ENCODE results near the gene SLC25A12. TPM values are rescaled to one million over a fixed set of nuclear protein-coding genes. Genes with fewer than 3 reads are reported as not detected.

The SLC25A12 gene
- total RNA-seq, 5 donors from 2014 or later (not counting 1 experiment from before 2014, with no cell fraction given), result 11.7 to 19.0 (median 13.3) TPM

DNA sequence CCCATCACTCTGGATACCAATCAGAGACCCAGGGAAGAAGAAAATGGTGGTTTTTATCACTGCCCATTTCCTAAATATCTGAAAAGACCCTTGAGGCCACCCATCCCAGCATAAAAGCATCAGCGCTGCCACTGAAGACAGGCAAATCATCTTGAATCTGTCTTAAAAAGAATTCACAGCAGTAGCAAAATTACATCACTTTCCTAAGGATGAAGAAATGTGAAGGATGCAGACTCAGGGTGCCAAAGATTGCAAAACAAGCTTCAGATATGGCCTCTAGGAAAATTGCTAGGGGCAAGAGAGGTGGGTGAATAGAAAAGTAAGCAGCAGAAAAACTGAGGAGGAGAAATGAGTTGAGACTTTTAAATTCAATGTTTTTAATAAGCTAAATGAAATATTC, 70.0 kb downstream of the SLC25A12 start:
- Histone ChIP-seq H3K9me3 (no peaks in the 10 kb centered on the region), H3K4me3 (ENCODE audit: control insufficient read depth in 1 of 2, extremely low read depth in 1 of 2, low read length in 1 of 2) (no peak overlapping the region), H3K4me1 (ENCODE audit: control insufficient read depth in 1 of 2, extremely low read depth in 1 of 2, insufficient read depth in 2 of 2, low read length in 2 of 2) (no peaks in the 10 kb centered on the region), H3K27me3 (replicated peaks in 1 of 2; ENCODE audit: control insufficient read depth in 2 of 2, extremely low read depth in 1 of 2, insufficient read depth in 2 of 2, low read length in 1 of 2) (no peaks in the 10 kb centered on the region), H3K36me3 (ENCODE audit: control insufficient read depth in 2 of 2, extremely low read depth in 1 of 2, insufficient read depth in 1 of 2, low read length in 1 of 2) (peaks cover 6 to 18% of the 10 kb centered on the region in 2 donors), H3K27ac (ENCODE audit: low read length) (no peak overlapping the region)
- no peaks in the 10 kb centered on the region for H3K9me3 Mint-ChIP-seq
- H3K4me3 Mint-ChIP-seq, result no peak overlapping the region
- H3K36me3 Mint-ChIP-seq, result peaks cover 47% of the 10 kb centered on the region
- no peak for ATAC-seq (replicated peaks in 1 of 4)
- H3K27ac Mint-ChIP-seq, result no peak overlapping the region
- no peak for DNase-seq
- no peaks in the 10 kb centered on the region for H3K4me1 Mint-ChIP-seq
- H3K27me3 Mint-ChIP-seq, result no peaks in the 10 kb centered on the region
- ChIA-PET CTCF (no interaction called here), POLR2A (no interaction called here)
- no CpG with 5 or more reads among the region's 1 CpG for WGBS (ENCODE audit: insufficient coverage)

DNA sequence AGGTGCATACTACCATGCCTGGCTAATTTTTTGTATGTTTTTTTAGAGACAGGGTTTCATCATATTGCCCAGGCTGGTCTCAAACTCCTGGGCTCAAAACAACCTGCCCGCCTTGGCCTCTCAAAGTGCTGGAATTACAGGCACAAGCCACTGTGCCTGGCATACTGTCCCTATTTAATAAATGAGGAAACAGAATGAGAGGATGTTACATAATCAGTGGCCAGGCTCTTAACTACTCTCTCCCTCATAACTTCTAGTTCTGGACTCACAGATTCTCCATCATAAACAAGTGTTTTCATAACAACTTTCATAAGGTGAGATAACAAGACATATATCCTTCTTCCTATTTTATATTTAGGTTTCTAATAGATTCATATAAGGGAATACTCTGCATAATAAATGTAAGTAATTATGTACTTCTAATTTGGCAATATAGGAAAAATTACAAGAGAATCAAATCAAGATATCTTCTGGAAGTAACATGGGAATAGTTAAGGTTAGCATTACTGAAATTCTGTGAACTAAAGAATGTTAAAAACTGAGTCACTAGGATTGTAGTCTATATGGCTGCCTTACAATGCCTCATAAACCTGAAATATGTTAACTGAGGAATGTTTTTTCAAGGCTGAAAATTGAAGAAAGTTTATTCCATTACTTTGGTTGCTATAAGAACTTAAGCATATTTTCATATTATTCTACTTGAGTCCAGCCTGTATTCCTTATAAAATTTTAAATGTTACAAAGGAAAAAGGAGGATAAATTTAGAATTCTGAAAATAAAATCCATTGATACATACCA, 71.3 kb downstream of the SLC25A12 start:
- POLR2A ChIA-PET, result no interaction called here
- H3K27me3 Mint-ChIP-seq, result no peaks in the 10 kb centered on the region
- H3K36me3 Mint-ChIP-seq, result peaks cover 37% of the 10 kb centered on the region

DNA sequence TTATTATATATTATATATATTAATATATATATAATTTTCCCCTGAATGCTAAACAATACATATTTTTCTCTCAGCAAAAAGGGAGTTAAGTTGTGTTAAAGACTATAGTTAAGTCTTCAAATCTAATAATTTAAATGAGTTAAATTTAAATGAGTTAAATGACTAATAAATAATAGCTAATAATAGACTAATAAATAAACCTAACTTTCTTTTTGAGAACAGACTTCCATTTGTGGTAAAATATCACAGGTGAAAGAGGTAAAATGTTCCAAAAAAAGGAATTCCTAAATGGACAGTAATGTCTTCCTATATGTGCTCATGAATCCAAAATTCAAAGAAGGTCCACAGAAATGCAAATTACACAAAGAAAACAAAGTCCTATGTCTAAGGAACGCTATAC, 74.6 kb downstream of the SLC25A12 start:
- no peak for ATAC-seq (replicated peaks in 1 of 4)
- H3K4me1 Mint-ChIP-seq, result no peaks in the 10 kb centered on the region
- Histone ChIP-seq H3K27ac (ENCODE audit: low read length) (no peak overlapping the region), H3K36me3 (ENCODE audit: control insufficient read depth in 2 of 2, extremely low read depth in 1 of 2, insufficient read depth in 1 of 2, low read length in 1 of 2) (peaks cover 0 to 8% of the 10 kb centered on the region in 2 donors), H3K4me1 (ENCODE audit: control insufficient read depth in 1 of 2, extremely low read depth in 1 of 2, insufficient read depth in 2 of 2, low read length in 2 of 2) (no peaks in the 10 kb centered on the region), H3K9me3 (no peaks in the 10 kb centered on the region), H3K4me3 (ENCODE audit: control insufficient read depth in 1 of 2, extremely low read depth in 1 of 2, low read length in 1 of 2) (no peak overlapping the region), H3K27me3 (replicated peaks in 1 of 2; ENCODE audit: control insufficient read depth in 2 of 2, extremely low read depth in 1 of 2, insufficient read depth in 2 of 2, low read length in 1 of 2) (no peaks in the 10 kb centered on the region)
- no peaks in the 10 kb centered on the region for H3K9me3 Mint-ChIP-seq
- peaks cover 23% of the 10 kb centered on the region for H3K36me3 Mint-ChIP-seq
- no CpG with 5 or more reads among the region's 1 CpG for whole genome bisulfite sequencing (ENCODE audit: insufficient coverage)
- ChIA-PET POLR2A (no interaction called here), CTCF (interaction anchor here in 1 of 2 donors (0.6 kb wide), 1 partner anchor 112 kb away, joined by 3 read pairs; no protein-coding TSS in a partner anchor)
- no peak overlapping the region for H3K27ac Mint-ChIP-seq
- DNase-seq, result no peak
- H3K4me3 Mint-ChIP-seq, result no peak overlapping the region
- H3K27me3 Mint-ChIP-seq, result no peaks in the 10 kb centered on the region

More for the DNA sequence above, 71.3 kb downstream of the SLC25A12 start:
- CTCF ChIA-PET, result no interaction called here
- ATAC-seq (replicated peaks in 1 of 4) (no peak), DNase-seq (no peak)
- H3K4me1 ChIP-seq (ENCODE audit: control insufficient read depth in 1 of 2, extremely low read depth in 1 of 2, insufficient read depth in 2 of 2, low read length in 2 of 2), result no peaks in the 10 kb centered on the region
- H3K27ac Mint-ChIP-seq, result no peak overlapping the region
- H3K4me3 Mint-ChIP-seq, result no peak overlapping the region
- no CpG with 5 or more reads among the region's 1 CpG for WGBS (ENCODE audit: insufficient coverage)
- peaks cover 4 to 11% of the 10 kb centered on the region in 2 donors for H3K36me3 ChIP-seq (ENCODE audit: control insufficient read depth in 2 of 2, extremely low read depth in 1 of 2, insufficient read depth in 1 of 2, low read length in 1 of 2)
- no peaks in the 10 kb centered on the region for H3K9me3 ChIP-seq
- H3K4me1 Mint-ChIP-seq, result no peaks in the 10 kb centered on the region
- H3K27me3 ChIP-seq (replicated peaks in 1 of 2; ENCODE audit: control insufficient read depth in 2 of 2, extremely low read depth in 1 of 2, insufficient read depth in 2 of 2, low read length in 1 of 2), result no peaks in the 10 kb centered on the region
- no peaks in the 10 kb centered on the region for H3K9me3 Mint-ChIP-seq
- H3K4me3 ChIP-seq (ENCODE audit: control insufficient read depth in 1 of 2, extremely low read depth in 1 of 2, low read length in 1 of 2), result no peak overlapping the region
- H3K27ac ChIP-seq (ENCODE audit: low read length), result no peak overlapping the region

DNA sequence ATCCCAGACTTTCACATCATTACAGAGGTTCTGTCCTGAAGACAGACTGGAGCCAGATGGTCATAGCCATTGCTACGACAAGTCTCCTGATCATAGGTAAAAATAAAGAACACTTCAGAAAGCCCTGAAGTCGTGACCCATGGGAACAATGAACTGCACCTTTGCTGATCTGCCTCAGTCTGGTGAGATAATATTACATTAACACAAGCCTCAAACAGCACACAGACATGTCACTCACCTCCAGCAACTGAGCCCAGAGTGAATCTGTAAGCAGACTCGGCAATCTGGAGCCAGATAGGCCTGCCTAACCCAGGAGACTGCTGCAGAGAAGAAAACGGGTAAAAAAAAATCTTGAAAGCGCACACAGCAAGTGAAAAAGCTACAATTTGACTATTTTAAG, 79.2 kb downstream of the SLC25A12 start:
- DNase-seq (no peak), ATAC-seq (replicated peaks in 1 of 4) (no peak)
- POLR2A ChIA-PET, result no interaction called here
- H3K4me1 ChIP-seq (ENCODE audit: control insufficient read depth in 1 of 2, extremely low read depth in 1 of 2, insufficient read depth in 2 of 2, low read length in 2 of 2), result no peaks in the 10 kb centered on the region
- WGBS (ENCODE audit: insufficient coverage), result 100% methylated on average over 3 of the region's 5 CpGs
- Mint-ChIP-seq H3K27me3 (no peaks in the 10 kb centered on the region), H3K4me1 (no peaks in the 10 kb centered on the region), H3K27ac (no peak overlapping the region), H3K4me3 (no peak overlapping the region), H3K36me3 (peaks cover 37% of the 10 kb centered on the region), H3K9me3 (no peaks in the 10 kb centered on the region)
- H3K27me3 ChIP-seq (replicated peaks in 1 of 2; ENCODE audit: control insufficient read depth in 2 of 2, extremely low read depth in 1 of 2, insufficient read depth in 2 of 2, low read length in 1 of 2), result no peaks in the 10 kb centered on the region
- CTCF ChIA-PET, result interaction anchor here (0.6 to 0.7 kb wide), 2 partner anchors 103 to 643 kb away, joined by 3 to 12 read pairs; no protein-coding TSS in a partner anchor
- H3K27ac ChIP-seq (ENCODE audit: low read length), result no peak overlapping the region
- no peaks in the 10 kb centered on the region for H3K9me3 ChIP-seq
- H3K36me3 ChIP-seq (ENCODE audit: control insufficient read depth in 2 of 2, extremely low read depth in 1 of 2, insufficient read depth in 1 of 2, low read length in 1 of 2), result peaks cover 0 to 17% of the 10 kb centered on the region in 2 donors
- no peak overlapping the region for H3K4me3 ChIP-seq (ENCODE audit: control insufficient read depth in 1 of 2, extremely low read depth in 1 of 2, low read length in 1 of 2)

DNA sequence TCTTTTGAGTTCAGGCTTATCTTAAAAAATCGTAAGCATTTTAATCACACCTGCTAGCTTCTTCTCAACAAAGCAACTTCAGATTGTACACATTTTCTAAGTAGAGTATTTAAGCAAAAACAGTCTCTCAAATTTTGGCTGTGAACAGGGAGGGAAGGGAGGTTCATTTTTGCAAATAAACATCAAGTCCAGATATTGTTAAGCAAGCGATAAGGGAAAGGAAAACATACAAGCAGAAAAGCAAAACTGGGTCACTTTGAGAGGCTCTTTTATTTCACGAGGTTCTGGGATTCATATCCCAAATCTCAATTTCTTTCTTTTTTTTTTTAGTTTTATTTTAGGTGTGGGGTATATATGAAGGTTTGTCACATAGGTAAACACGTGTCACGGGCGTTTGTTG, 79.9 kb downstream of the SLC25A12 start:
- Mint-ChIP-seq H3K4me1 (no peaks in the 10 kb centered on the region), H3K36me3 (peaks cover 44% of the 10 kb centered on the region), H3K27me3 (no peaks in the 10 kb centered on the region), H3K27ac (no peak overlapping the region), H3K9me3 (no peaks in the 10 kb centered on the region), H3K4me3 (no peak overlapping the region)
- ATAC-seq (replicated peaks in 1 of 4) (no peak), DNase-seq (no peak)
- H3K9me3 ChIP-seq, result no peaks in the 10 kb centered on the region
- CTCF ChIA-PET, result interaction anchor here in 1 of 2 donors (0.7 kb wide), 1 partner anchor 102 kb away, joined by 12 read pairs; no protein-coding TSS in a partner anchor
- H3K36me3 ChIP-seq (ENCODE audit: control insufficient read depth in 2 of 2, extremely low read depth in 1 of 2, insufficient read depth in 1 of 2, low read length in 1 of 2), result peaks cover 0 to 20% of the 10 kb centered on the region in 2 donors
- no CpG with 5 or more reads among the region's 6 CpGs for WGBS (ENCODE audit: insufficient coverage)
- no peak overlapping the region for H3K4me3 ChIP-seq (ENCODE audit: control insufficient read depth in 1 of 2, extremely low read depth in 1 of 2, low read length in 1 of 2)
- no peaks in the 10 kb centered on the region for H3K4me1 ChIP-seq (ENCODE audit: control insufficient read depth in 1 of 2, extremely low read depth in 1 of 2, insufficient read depth in 2 of 2, low read length in 2 of 2)
- H3K27ac ChIP-seq (ENCODE audit: low read length), result no peak overlapping the region
- POLR2A ChIA-PET, result interaction anchor here in 1 of 2 donors (0.7 kb wide), 1 partner anchor 82 kb away, joined by 3 read pairs; no protein-coding TSS in a partner anchor
- no peaks in the 10 kb centered on the region for H3K27me3 ChIP-seq (replicated peaks in 1 of 2; ENCODE audit: control insufficient read depth in 2 of 2, extremely low read depth in 1 of 2, insufficient read depth in 2 of 2, low read length in 1 of 2)

DNA sequence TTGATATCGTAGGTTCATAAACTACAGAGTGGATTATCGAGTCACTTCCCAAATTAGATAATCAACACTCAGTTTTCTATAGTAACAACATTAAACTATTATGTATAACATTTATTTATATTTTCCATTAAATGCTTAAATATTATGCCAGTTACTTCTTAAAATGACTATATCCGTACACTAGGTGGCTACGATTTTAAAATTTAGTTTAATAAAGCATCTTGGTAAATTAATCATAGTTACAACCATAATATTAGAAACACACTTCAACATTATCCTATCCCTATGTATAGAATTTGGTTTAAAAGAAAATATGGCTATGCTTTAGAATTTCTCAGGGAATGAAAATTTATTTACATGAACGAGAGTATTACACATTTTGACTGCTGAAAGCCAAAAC, 80.3 kb downstream of the SLC25A12 start:
- H3K27ac Mint-ChIP-seq, result no peak overlapping the region
- peaks cover 49% of the 10 kb centered on the region for H3K36me3 Mint-ChIP-seq
- H3K27me3 Mint-ChIP-seq, result no peaks in the 10 kb centered on the region
- Histone ChIP-seq H3K27ac (ENCODE audit: low read length) (no peak overlapping the region), H3K27me3 (replicated peaks in 1 of 2; ENCODE audit: control insufficient read depth in 2 of 2, extremely low read depth in 1 of 2, insufficient read depth in 2 of 2, low read length in 1 of 2) (no peaks in the 10 kb centered on the region), H3K4me1 (ENCODE audit: control insufficient read depth in 1 of 2, extremely low read depth in 1 of 2, insufficient read depth in 2 of 2, low read length in 2 of 2) (no peaks in the 10 kb centered on the region), H3K4me3 (ENCODE audit: control insufficient read depth in 1 of 2, extremely low read depth in 1 of 2, low read length in 1 of 2) (no peak overlapping the region), H3K36me3 (ENCODE audit: control insufficient read depth in 2 of 2, extremely low read depth in 1 of 2, insufficient read depth in 1 of 2, low read length in 1 of 2) (peaks cover 0 to 20% of the 10 kb centered on the region in 2 donors), H3K9me3 (no peaks in the 10 kb centered on the region)
- no peak for ATAC-seq (replicated peaks in 1 of 4)
- ChIA-PET POLR2A (interaction anchor here in 1 of 2 donors (0.7 kb wide), 1 partner anchor 82 kb away, joined by 3 read pairs; no protein-coding TSS in a partner anchor), CTCF (no interaction called here)
- no peaks in the 10 kb centered on the region for H3K4me1 Mint-ChIP-seq
- no peak for DNase-seq
- H3K4me3 Mint-ChIP-seq, result no peak overlapping the region
- H3K9me3 Mint-ChIP-seq, result no peaks in the 10 kb centered on the region
- WGBS (ENCODE audit: insufficient coverage), result no CpG with 5 or more reads among the region's 5 CpGs

Data from T-cell (primary cell).